Activated CD4-positive, alpha-beta T cell treated with anti-CD3 and anti-CD28 coated beads, Interleukin-2, Interleukin-6, amounts not matched to agents 100 ng/mL and 50 ng/mL, durations not matched to agents 16 hours and 8 hours (primary cell): ENCODE measurements around the gene ELK4.

Experiments used
- DNase-seq: peaks from one replicate; pipeline ENCODE4 v3.0.0-alpha.2; 2020

The ELK4 gene

DNA sequence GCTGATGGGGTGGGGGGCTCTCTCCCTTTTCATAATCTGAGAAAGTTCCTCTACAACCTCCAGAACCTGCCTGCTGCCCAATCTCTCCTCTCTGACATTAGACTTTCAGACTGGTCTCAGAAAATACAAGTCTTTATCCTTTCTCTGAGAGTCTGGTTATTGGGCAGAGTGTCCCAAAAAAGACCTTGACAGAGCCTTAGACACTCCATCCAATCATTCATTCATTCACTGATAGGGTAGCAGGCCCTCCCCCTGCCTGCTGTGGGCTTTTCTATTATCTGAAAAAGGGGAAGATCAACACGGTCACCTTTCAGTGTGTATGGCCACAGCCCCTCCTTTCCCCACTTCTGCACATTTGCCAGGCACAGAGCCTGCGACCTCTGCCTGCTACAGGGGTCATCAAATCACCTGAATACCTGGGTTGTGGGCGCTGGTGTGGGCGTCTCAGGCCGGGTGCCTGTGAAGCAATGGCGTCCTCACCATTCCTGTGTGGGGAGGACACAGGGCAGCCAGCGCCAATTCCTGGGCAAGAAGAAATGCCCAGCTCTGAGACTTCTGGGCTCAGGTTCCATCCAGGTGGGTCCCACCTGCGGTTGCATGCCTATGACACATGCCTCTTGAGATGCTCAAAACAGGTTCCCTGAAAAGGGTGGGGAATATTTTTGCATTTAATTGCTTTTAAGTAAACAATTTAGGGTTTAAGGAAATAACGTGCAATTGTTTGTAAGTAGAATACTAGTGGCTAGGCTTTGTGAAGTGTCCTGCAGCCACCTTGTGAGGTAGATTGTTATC lies 52.8 kb downstream of the ELK4 start:
- no peak for DNase-seq

DNA sequence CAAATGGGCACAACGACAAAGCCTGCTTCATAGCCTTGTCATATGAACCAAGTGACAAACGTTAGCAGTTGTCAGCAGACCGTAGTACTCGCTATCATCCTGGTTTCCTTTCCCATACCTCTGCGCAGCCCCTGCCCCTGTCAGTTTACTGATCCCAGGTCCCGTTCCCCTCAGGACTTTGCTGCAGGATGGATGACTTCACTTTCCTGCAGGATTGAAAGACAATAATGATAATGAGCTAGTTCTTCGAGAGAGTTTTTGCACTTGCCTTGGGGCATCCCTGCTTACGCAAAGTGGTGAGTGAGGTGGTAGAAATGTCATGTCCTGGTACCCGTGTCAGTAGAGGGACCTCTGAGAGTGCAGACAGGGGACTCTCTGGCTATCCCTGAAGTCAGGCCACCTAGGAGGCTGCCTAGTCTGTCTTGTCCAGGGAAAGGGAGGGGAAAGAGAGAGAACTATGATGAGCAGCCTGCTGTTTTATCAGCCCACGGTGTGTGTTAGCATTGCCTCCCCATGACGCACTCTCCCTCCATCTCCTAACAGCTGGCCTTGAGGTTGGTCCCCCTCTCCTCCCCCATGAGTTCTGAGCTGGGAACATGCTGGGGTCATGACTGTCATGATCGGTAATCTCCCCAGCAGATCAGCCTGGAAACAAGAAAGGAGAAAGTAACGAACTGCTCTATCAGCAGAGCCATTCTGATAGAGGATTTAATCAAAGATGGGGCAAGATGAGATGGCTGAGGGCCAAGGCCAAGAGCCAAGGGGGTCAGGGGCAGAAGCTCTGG lies 53.7 kb downstream of the ELK4 start:
- DNase-seq = no peak

DNA sequence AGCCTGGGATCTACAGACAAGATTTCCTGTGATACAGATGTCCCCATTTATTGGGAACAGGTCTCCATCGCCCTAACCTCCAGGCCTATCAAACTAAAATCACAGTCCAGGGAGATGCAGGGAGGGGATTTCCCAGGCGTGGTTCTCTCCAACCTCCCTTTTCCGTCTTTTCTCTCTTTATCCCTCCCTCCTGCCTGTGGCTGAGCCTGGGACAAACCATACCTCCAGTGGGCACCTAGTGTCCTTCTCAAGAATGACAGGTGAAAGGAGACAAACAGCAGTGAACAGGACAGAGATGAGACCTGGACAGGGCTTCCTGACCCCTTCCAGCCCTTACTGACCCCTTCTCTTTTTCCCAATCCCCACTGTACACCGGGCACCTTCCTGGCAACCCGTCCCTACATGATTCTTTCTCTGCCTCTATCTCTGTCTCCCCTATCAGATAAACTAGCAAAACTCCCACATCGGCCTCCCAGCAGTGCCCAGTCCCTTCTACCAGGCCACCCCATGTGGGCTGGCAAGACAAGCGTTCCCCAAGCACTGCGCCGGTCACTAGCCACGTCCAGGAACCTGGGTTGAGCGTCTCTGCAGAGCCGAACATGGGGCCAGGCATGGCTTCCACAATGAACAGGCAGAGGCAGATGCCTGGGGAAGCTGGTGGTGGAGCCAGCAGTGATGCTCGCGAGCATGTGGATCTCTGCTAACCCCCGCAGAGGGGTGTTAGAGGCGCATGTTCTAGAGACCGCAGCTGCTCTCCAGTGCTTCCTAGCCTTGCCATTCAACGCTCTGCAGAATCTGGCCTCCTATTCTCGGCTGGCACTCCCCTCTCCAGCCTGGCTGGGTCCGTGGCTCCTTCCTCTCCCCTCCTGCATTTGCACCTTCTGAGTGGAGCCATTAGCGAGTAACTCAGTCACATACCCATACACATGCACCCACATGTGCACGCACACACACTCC lies 54.7 kb downstream of the ELK4 start:
- no peak for DNase-seq

DNA sequence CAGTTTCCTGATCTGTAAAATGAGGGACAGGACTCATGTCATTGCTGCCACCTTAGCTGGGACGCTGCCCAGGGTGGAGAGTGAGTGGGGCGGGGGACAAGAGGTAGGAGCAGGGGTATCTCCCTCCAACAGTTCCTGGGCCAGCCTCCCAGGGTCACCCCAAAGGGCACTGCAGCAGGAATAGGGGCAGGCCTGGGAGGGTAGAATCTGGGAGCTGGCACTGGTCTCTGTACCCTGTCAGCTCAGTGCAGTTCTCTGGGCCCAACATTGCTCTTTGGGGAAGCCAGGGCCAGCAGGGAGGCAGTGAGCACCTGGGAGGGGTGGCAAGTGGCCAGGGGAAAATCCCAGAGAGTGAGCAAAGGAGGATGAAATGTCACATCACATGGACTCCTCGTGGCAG lies 55.8 kb downstream of the ELK4 start:
- no peak for DNase-seq

DNA sequence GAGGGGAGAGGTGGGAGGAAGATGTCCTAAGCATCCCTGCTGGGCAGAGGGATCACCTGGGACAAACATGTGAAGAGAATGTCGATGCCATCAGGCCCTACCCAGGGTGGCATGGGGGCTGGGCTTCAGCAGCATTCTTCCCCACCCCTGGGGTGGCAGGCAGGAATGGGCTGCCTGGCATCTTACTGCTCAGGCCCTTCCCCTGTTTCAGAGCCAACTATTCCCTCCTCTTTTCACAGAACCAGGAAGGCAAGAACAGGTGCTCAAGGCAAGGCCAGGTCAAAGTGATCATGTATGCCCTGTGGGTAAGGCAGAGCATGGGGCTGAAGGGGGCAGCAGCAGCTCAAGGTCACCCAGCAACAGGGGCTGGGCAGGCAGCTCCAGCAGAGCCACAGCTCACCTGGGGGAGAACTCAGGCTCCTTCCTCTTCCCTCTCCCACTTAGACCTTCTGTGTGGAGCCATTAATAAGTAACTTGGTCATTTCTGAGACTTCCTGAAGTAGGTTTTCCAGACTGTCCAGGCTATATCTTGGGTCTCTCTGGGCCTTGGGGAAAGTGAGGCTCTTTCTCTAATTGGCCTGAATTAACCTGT lies 56.4 kb downstream of the ELK4 start:
- no peak for DNase-seq

DNA sequence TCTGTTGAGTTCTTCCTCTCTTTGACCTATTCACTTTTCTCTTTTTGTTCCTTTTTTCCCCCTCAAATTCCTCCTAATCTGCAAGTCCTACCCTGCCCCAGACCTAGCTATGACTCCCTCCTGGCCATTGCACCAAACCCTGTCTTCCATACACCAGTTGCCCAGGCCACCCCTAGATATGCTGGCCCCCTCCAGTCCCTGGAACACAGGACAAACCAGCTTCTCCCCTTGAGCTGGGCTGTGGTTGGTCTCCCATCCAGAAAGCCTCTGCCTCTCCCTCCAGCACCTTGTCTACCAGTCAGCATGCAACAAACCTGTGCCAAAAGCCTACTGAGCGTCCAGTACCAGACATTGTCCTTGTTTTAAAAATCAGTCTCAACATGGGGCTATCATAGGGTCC lies 59.4 kb downstream of the ELK4 start:
- no peak for DNase-seq

GRCh38 chr1:205571747-205572146 lies 60.1 kb downstream of the ELK4 start:
- no peak for DNase-seq

GRCh38 chr1:205570796-205571537 lies 60.8 kb downstream of the ELK4 start:
- DNase-seq = no peak

GRCh38 chr1:205570173-205570501 lies 61.7 kb downstream of the ELK4 start:
- no peak for DNase-seq

- no peak for DNase-seq
Measured at GRCh38 chr1:205569411-205570172, 62.2 kb downstream of the ELK4 start.

DNA sequence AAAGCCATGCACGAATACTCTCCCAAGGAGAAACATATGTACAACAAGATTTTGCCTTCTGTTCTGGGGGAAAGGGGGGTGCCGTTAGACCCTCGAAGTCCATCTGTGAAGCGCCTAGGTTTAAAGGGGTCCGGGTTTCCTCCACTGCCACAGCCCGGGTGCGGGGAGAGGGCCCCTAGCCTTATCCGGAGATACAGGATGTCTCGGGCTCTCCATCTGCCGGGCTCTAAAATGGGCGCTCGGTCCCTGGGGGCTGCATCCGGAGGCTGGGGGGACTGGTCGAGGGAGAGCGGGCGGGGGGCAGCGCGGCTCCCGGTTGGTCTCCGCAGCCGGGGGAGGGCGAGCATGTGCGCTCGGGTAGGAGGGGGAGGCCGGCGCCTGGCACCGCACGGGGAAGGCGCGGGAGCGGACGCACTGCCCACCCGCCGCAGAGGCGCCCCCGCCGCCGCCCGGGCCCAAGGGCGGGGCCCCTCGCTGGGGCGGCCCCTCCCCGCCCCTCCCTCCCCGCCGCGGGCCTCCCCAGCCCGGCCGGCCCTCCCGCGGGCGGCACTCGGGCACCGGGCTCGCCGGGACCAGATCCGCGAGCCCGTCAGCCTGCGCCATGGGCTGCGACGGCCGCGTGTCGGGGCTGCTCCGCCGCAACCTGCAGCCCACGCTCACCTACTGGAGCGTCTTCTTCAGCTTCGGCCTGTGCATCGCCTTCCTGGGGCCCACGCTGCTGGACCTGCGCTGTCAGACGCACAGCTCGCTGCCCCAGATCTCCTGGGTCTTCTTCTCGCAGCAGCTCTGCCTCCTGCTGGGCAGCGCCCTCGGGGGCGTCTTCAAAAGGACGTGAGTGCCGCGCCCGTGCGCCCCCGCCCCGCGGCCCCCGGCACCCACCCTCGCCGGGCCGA lies 63.1 kb downstream of the ELK4 start:
- no peak for DNase-seq

DNA sequence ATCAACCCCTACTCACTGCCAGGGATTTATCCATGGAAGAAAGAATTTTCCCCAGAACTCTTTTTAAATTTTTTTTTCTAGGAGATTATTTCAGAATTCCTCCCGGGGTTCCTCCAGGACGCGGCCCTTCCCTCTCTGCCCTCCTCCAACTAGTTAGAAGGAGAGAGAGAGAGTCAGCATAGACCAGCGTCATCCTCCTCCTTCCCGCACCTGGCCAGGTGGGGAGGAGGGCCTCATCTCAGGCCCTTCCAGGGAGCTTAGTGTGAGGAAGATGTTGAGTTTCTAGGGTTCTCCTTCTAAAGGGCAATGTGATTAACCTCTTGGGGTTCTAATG lies 63.7 kb downstream of the ELK4 start:
- DNase-seq = no peak

DNA sequence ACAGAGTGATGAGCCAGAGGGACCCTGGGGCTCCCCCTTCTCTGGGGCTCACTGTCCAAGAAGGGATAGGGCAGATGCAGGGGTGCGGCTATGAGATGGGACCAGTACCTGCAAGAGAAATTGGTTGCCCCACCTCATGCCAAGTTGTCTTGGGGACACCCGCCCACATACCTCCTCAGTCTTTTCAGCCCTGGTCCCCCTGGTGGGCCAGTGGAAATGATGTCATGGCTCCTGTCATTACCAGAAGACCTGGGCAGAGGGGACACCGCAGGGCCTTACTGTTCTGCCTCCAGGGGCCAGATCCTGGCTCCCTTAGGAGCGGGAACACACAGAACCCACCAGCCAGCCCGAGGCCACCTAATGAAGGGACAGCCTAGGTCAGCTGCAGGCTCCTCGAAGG lies 64.1 kb downstream of the ELK4 start:
- DNase-seq = no peak

DNA sequence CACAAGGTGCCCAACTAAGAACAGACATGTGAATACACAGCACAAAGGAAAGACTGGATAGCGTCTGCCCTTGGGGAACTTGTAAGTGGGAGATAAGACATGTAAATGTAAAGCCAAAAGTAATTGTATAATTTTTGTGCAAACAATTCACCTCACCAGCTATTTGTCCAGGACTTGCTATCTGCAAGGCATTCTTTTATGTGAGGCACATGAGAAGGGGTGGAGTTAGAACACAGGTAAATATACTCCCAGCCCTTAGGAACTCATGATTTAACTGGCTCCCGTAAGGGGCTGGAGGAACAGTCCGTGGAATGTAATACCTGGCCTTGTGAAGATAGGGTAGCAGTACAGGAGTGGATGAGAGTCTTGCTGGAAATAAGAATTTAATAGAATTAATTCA lies 66.0 kb downstream of the ELK4 start:
- no peak for DNase-seq

DNA sequence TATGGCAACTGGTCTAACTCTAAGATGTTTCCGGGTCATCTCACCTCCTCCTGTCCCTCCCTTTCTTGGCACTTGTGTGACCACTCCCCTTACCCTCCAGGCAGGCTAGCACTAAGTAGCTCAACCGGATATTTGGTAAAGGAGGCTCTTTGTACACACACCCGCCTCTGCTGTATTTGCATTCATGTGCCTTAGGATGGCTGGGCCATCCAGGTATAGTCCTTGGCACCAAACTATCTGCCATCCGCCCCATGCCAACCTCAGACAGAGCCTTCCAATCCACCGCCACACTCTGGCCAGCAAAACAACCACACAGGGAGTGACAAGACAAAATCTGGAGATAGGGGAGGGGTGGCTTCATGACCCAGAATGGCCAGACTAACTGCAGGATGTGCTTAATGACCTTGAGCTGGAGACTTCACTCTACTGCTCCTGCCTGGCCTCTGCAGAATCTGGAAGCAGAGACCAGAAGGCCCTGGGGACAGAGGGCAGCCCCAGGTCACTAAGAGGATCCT lies 67.8 kb downstream of the ELK4 start:
- no peak for DNase-seq

- DNase-seq = no peak
Measured at GRCh38 chr1:205561501-205562203, 70.2 kb downstream of the ELK4 start.
